Measurements from ENCODE around the gene PTPRU.

- TF ChIP-seq, protein P1, sequence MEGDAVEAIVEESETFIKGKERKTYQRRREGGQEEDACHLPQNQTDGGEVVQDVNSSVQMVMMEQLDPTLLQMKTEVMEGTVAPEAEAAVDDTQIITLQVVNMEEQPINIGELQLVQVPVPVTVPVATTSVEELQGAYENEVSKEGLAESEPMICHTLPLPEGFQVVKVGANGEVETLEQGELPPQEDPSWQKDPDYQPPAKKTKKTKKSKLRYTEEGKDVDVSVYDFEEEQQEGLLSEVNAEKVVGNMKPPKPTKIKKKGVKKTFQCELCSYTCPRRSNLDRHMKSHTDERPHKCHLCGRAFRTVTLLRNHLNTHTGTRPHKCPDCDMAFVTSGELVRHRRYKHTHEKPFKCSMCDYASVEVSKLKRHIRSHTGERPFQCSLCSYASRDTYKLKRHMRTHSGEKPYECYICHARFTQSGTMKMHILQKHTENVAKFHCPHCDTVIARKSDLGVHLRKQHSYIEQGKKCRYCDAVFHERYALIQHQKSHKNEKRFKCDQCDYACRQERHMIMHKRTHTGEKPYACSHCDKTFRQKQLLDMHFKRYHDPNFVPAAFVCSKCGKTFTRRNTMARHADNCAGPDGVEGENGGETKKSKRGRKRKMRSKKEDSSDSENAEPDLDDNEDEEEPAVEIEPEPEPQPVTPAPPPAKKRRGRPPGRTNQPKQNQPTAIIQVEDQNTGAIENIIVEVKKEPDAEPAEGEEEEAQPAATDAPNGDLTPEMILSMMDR (IDR thresholded peaks at IDR 0.05) = no peak
- TF ChIP-seq POLR2AphosphoS5 (IDR thresholded peaks at IDR 0.05) = no peak
- TF ChIP-seq POLR2A (IDR thresholded peaks at IDR 0.05) = no peak
Measured at GRCh38 chr1:29266912-29267311, 30.6 kb downstream of the PTPRU start.

All from transverse colon (tissue), 4 donors.